B cell (primary cell): ENCODE results near the gene BARHL1. TPM values are rescaled to one million over a fixed set of nuclear protein-coding genes. Genes with fewer than 3 reads are reported as not detected.

ENCODE experiments used
- ATAC-seq: fragments of 200-7000 bp; cut with Tn5 transposase; one replicate; pipeline ENCODE4 v1.10.0; 2021; ENCODE audit warnings: low read depth, mild to moderate bottlenecking, moderate number of reproducible peaks, moderate library complexity
- CTCF ChIA-PET: fragments of 350-600 bp; sonication (Branson Sonifier 250); formaldehyde crosslinking; loops from one replicate; lab custom pipeline; 2021; ENCODE audit warnings: antibody characterized with exemption, inconsistent platforms; lab: Charles Lee
- POLR2A ChIA-PET: fragments of 350-600 bp; sonication (Branson Sonifier 250); formaldehyde crosslinking; loops from one replicate; lab custom pipeline; 2021; ENCODE audit warnings: antibody characterized with exemption; lab: Charles Lee
- DNase-seq: peaks from one replicate; pipeline ENCODE4 v3.0.0; 2013
- H2AFZ ChIP-seq: 2 replicates; pipeline ENCODE4 v1.6.1; 2012; ENCODE audit warnings: mild to moderate bottlenecking, low read depth, low read length; ENCODE audit not compliant: insufficient read depth, poor library complexity, severe bottlenecking
- H3K27ac ChIP-seq, 2 donors: 1 replicate in 1 of 2; 2 replicates in 1 of 2; pipeline ENCODE4 v1.5.1; 2012 to 2013; ENCODE audit warnings: low read length in 2 of 2, mild to moderate bottlenecking in 2 of 2, moderate library complexity in 1 of 2
- H3K27me3 ChIP-seq, 4 experiments: fragments of 200-600 bp in 1 of 4; sonication (generic) in 1 of 4; replicated peaks in 1 of 4; 1 replicate in 2 of 4; 2 replicates in 2 of 4; pipeline versions ENCODE4 v1.6.1 to v1.7.0; 2013 to 2016; ENCODE audit warnings: low read length in 3 of 4, mild to moderate bottlenecking in 2 of 4, mixed read lengths in 1 of 4, moderate library complexity in 1 of 4; ENCODE audit not compliant: insufficient read depth in 4 of 4, control insufficient read depth in 3 of 4; ENCODE audit errors: control extremely low read depth in 1 of 4
- H3K36me3 ChIP-seq, 2 experiments: replicated peaks in 1 of 2; 1 replicate in 1 of 2; 2 replicates in 1 of 2; pipeline versions ENCODE4 v1.6.1 to v1.7.1; 2013; ENCODE audit warnings: low read length in 1 of 2; ENCODE audit not compliant: insufficient read depth in 2 of 2, control insufficient read depth in 1 of 2; ENCODE audit errors: control extremely low read depth in 1 of 2, extremely low read depth in 1 of 2
- H3K4me1 ChIP-seq, 2 donors: fragments of 200-600 bp in 1 of 2; sonication (generic) in 1 of 2; 1 replicate in 1 of 2; 2 replicates in 1 of 2; pipeline versions ENCODE4 v1.5.1 to v1.6.1; 2013 to 2017; ENCODE audit warnings: low read length in 2 of 2; ENCODE audit not compliant: control insufficient read depth in 2 of 2, insufficient read depth in 2 of 2
- H3K4me2 ChIP-seq: replicated peaks from 2 replicates; pipeline ENCODE3; 2012; ENCODE audit warnings: mild to moderate bottlenecking, low read depth, low read length; ENCODE audit not compliant: poor library complexity, severe bottlenecking
- H3K4me3 ChIP-seq, 5 experiments: fragments of 200-600 bp in 1 of 5; sonication (generic) in 1 of 5; 1 replicate in 3 of 5; 2 replicates in 2 of 5; pipeline versions ENCODE4 v1.5.1 to v1.7.0; 2011 to 2016; ENCODE audit warnings: low read length in 4 of 5, mild to moderate bottlenecking in 4 of 5, low read depth in 2 of 5, control low read depth in 1 of 5, moderate library complexity in 1 of 5; ENCODE audit not compliant: insufficient read depth in 1 of 5; ENCODE audit errors: control extremely low read depth in 1 of 5, extremely low read depth in 1 of 5
- H3K79me2 ChIP-seq: fragments of 200-600 bp; sonication (generic); one replicate; pipeline ENCODE4 v1.6.0; 2016; ENCODE audit warnings: low read length; ENCODE audit not compliant: control insufficient read depth, insufficient read depth
- H3K9ac ChIP-seq: fragments of 200-600 bp; sonication (generic); 2 replicates; pipeline ENCODE4 v1.6.1; 2017; ENCODE audit warnings: mild to moderate bottlenecking, low read length, moderate library complexity
- H3K9me3 ChIP-seq, 3 donors: one replicate each; pipeline versions ENCODE4 v1.6.1 to v1.7.1; 2013; ENCODE audit warnings: low read length in 2 of 3; ENCODE audit not compliant: control insufficient read depth in 2 of 3, insufficient read depth in 1 of 3; ENCODE audit errors: control extremely low read depth in 1 of 3
- H4K20me1 ChIP-seq: 2 replicates; pipeline ENCODE4 v1.6.0; 2012; ENCODE audit warnings: mild to moderate bottlenecking, low read length; ENCODE audit not compliant: insufficient read depth, control insufficient read depth, poor library complexity, severe bottlenecking
- H3K27ac Mint-ChIP-seq: one replicate; pipeline ENCODE4 v1.8.0; 2021; ENCODE audit warnings: mixed read lengths
- H3K27me3 Mint-ChIP-seq: one replicate; pipeline ENCODE4 v1.8.0; 2021; ENCODE audit warnings: mixed read lengths
- H3K4me1 Mint-ChIP-seq: one replicate; pipeline ENCODE4 v1.8.0; 2021; ENCODE audit warnings: mixed read lengths
- H3K4me3 Mint-ChIP-seq: one replicate; pipeline ENCODE4 v1.8.0; 2021; ENCODE audit warnings: mixed read lengths
- H3K9me3 Mint-ChIP-seq: one replicate; pipeline ENCODE4 v1.8.0; 2022; ENCODE audit warnings: mixed read lengths; ENCODE audit not compliant: insufficient read depth
- CTCF ChIP-seq: fragments of 200-600 bp; IDR thresholded peaks from one replicate; pipeline ENCODE4 v1.8.0; 2022; ENCODE audit warnings: antibody characterized with exemption, mild to moderate bottlenecking
- EZH2 ChIP-seq: IDR thresholded peaks from 2 replicates; pipeline ENCODE4 v1.6.1; 2012; ENCODE audit warnings: borderline replicate concordance, low read depth, mild to moderate bottlenecking, moderate library complexity, low read length; ENCODE audit not compliant: insufficient read depth, poor library complexity, severe bottlenecking
- WGBS: methylation state at CpG from one replicate; pipeline ENCODE4 v1.1.5; 2013; ENCODE audit warnings: missing lambda C conversion rate; ENCODE audit not compliant: insufficient coverage; 5-methylcytosine and 5-hydroxymethylcytosine counted together
- intact Hi-C: fragments of 100-400 bp; cut with micrococcal nuclease; formaldehyde crosslinking; loops from one replicate; pipeline ENCODE4 v1.10.0; 2022
- polyA plus RNA-seq: library from polyadenylated mRNA; depleted of rRNA; stranded (reverse); fragments of >200 nt; gene quantifications from 2 replicates; pipeline ENCODE4 v1.2.3, GENCODE V29; 2012
- total RNA-seq, 2 donors: library from RNA; stranded (reverse); fragments of 120-200 nt in 1 of 2; gene quantifications; 1 replicate in 1 of 2; 2 replicates in 1 of 2; pipeline versions ENCODE4 v1.2.3 to v1.2.4, GENCODE V29; 2013 to 2022

BARHL1 gene
- total and polyA plus RNA-seq, 2 donors (not counting 1 experiment from before 2014, with no cell fraction given): not detected

GRCh38 chr9:132627106-132627505, 44.7 kb downstream of the BARHL1 start:
- Histone ChIP-seq H3K79me2 (no peaks in the 10 kb centered on the region), H2AFZ (no peak overlapping the region), H3K36me3 (peaks cover 6 to 49% of the 10 kb centered on the region in 2 experiments), H4K20me1 (no peaks in the 10 kb centered on the region), H3K9me3 (no peaks in the 10 kb centered on the region), H3K27ac (no peak overlapping the region), H3K4me3 (no peak overlapping the region), H3K9ac (no peak overlapping the region), H3K4me2 (no peak overlapping the region), H3K27me3 (no peaks in the 10 kb centered on the region), H3K4me1 (no peaks in the 10 kb centered on the region)
- H3K27me3 Mint-ChIP-seq: no peaks in the 10 kb centered on the region
- ChIA-PET CTCF (no interaction called here), POLR2A (no interaction called here)
- H3K27ac Mint-ChIP-seq: no peak overlapping the region
- WGBS: 77% methylated on average over 2 of the region's 7 CpGs
- TF ChIP-seq EZH2 (no peak), CTCF (no peak)
- no peaks in the 10 kb centered on the region for H3K9me3 Mint-ChIP-seq
- no peak overlapping the region for H3K4me3 Mint-ChIP-seq
- no peak for DNase-seq
- no peaks in the 10 kb centered on the region for H3K4me1 Mint-ChIP-seq
- ATAC-seq: no peak
- intact Hi-C loops: no loop called here

GRCh38 chr9:132627594-132627993, 45.2 kb downstream of the BARHL1 start:
- Histone ChIP-seq H3K36me3 (peaks cover 8 to 49% of the 10 kb centered on the region in 2 experiments), H3K4me2 (no peak overlapping the region), H3K27me3 (no peaks in the 10 kb centered on the region), H3K4me3 (no peak overlapping the region), H3K9ac (no peak overlapping the region), H2AFZ (no peak overlapping the region), H3K27ac (no peak overlapping the region), H3K9me3 (no peaks in the 10 kb centered on the region), H4K20me1 (no peaks in the 10 kb centered on the region), H3K4me1 (no peaks in the 10 kb centered on the region), H3K79me2 (no peaks in the 10 kb centered on the region)
- Mint-ChIP-seq H3K9me3 (no peaks in the 10 kb centered on the region), H3K4me3 (no peak overlapping the region), H3K27me3 (no peaks in the 10 kb centered on the region), H3K4me1 (no peaks in the 10 kb centered on the region), H3K27ac (no peak overlapping the region)
- no peak for DNase-seq
- TF ChIP-seq EZH2 (no peak), CTCF (no peak)
- ChIA-PET POLR2A (no interaction called here), CTCF (no interaction called here)
- intact Hi-C loops: no loop called here
- ATAC-seq: no peak
- WGBS: 94% methylated on average over 8 of the region's 11 CpGs
